HG03095 (cell line): ENCODE data around the gene TMPRSS4.
"Not testable (repeated sequence)": the region's sequence is repeated elsewhere in the genome, so short reads cannot be mapped to it uniquely, and the experiment has no call there.

Experiments used
- ATAC-seq: cut with Tn5 transposase; IDR thresholded peaks from one replicate; pipeline ENCODE4 v1.9.1; 2021; ENCODE audit warnings: moderate library complexity; ENCODE audit not compliant: unreplicated experiment

TMPRSS4 gene

DNA sequence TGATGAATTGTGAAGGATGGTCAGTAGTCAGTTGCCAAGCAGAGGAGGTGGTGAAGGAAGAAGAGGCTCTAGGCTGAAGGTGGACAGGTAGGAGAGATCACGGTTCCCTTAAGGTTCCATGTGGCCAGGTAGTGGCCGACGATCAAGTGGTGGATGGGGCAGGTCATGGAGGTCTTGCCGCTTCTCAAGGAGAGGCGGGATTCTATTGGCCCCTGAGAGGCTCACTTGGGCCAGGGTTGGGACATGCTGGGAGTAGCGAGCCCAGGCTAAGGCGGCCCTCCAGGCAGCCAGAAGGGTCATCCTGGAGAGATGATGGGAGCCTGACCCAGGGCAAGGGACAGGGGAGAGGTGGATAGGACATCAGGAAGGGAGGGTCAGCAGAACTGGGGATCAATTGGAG, 20.9 kb upstream of the TMPRSS4 start:
- ATAC-seq, result no peak

GRCh38 chr11:118056806-118057205, 20.1 kb upstream of the TMPRSS4 start:
- ATAC-seq, result no peak

GRCh38 chr11:118057251-118058145, 19.4 kb upstream of the TMPRSS4 start:
- ATAC-seq, result no peak

GRCh38 chr11:118058311-118059245, 18.3 kb upstream of the TMPRSS4 start:
- ATAC-seq, result no peak

- ATAC-seq, result no peak
These were observed 17.5 kb upstream of the TMPRSS4 start for GRCh38 chr11:118059246-118059940.

DNA sequence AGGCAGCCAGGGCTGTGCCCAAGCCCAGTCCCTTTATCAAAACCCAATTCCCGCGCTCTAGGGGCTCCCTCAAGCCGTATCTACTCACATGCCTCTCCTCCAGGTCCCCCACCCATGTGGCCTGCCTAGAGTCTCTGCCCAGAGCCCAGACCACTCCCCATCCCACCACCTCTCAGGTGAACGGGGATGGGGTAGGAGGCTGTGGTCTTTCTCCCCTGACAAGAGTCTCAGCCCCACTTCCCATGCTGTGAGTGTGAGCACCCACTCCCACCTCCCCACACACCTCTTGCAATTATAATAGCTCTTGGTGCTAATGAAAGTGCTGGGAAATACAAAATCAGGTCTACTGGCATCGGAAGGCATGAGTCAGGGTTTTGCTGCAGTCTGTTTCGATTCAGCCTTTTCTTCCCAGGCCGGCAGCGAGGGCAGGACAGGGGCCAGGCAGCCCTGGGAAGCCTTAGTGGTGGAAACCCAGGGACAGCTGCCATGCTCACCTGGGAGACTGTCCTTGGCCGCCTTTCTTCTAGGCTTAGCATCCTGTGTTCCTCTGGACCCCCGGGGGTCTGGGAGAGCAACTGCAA, 16.7 kb upstream of the TMPRSS4 start:
- ATAC-seq, result no peak

- ATAC-seq, result no peak
These were observed 16.0 kb upstream of the TMPRSS4 start for GRCh38 chr11:118060869-118061268.

DNA sequence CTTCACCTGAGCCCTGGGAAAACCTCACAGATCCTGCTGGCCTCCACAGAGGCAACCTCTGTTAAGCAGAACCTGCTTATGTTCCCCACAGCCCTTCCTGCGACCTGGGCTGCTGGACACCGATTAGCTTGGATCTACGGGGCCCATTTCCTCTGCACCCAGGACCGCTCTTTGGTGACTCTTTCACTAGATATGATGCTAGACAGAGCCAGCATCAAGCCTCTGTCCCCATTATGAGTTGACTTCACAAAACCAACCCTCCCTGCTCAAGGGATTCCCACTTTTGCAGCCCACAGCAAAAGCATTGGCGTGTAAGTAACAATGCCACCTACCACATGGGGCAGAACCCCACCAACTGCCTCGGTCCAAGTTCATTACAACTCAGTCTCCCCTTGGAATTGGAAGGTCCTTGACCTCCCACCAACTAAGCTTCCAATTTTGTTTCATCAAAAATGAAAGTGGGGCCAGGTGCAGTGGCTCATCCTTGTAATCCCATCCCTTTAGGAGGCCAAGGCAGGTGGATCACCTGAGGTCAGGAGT, 15.2 kb upstream of the TMPRSS4 start:
- ATAC-seq, result no peak

- ATAC-seq, result not testable (repeated sequence)
These were observed 14.7 kb upstream of the TMPRSS4 start for GRCh38 chr11:118062181-118062580.

DNA sequence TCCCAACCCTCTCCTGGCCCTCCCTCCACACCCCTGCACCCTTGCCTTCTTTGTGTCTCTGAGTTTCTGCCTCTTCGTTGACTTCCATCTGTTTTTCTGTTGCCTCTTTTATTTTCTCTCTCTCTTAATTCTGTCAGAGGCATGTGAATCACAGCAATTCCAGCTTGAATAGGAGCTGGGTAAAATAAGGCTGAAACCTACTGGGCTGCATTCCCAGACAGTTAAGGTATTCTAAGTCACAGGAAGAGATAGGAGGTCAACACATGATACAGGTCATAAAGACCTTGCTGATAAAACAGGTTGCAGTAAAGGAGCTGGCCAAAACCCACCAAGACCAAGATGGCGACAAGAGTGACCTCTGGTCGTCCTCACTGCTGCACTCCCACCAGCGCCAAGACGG, 14.2 kb upstream of the TMPRSS4 start:
- ATAC-seq, result not testable (repeated sequence)

GRCh38 chr11:118064956-118065355, 11.9 kb upstream of the TMPRSS4 start:
- no peak for ATAC-seq

GRCh38 chr11:118065384-118065783, 11.5 kb upstream of the TMPRSS4 start:
- no peak for ATAC-seq

DNA sequence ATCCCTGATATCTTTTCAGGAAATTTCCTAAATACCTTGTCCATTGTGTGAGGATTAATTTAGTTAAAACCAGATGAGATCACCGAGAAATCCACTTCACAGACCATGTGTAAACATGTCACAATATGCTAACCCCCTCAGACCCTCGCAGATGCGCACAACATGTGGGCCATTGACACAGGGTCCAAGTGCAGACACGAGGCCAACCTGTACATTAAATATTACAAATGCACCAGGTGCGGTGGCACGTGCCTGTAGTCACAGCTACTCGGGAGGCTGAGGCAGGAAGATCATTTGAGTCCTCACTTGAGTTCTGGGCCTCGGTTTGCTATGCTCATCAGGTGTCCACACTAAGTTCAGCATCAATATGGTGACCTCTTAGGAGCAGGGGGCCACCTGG, 9.9 kb upstream of the TMPRSS4 start:
- no peak for ATAC-seq

GRCh38 chr11:118068206-118068944, 8.5 kb upstream of the TMPRSS4 start:
- ATAC-seq, result no peak

DNA sequence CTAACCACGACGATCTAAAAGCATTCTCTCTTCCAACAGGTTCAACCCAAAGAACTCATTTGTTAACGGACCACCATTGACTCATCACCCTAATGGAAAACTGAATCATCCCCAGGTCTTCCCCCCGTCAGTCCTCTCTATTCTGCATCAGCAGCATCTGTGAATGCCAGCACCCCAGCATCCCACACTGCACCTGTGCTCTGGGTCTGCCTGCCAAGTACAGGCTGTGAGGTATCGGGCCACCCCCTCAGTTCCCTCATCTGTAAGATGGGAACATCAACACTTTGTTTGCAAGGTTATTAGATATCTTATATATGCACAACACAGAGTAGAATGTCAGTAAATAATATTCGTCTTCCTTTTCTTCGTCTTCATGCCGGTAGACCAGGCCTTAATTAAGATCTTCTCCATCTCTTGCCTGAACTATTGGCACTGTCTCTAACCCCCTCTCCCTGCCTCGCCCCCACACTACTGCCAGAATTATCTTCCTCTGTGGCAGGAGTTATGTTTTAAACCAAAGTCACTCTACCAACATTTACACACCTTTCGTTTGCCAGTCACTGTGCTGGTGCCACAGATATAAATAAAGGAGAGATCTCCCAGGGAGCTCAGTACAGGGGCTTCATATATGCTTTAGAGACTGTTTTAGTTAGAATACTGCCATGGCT, 7.8 kb upstream of the TMPRSS4 start:
- ATAC-seq, result no peak

DNA sequence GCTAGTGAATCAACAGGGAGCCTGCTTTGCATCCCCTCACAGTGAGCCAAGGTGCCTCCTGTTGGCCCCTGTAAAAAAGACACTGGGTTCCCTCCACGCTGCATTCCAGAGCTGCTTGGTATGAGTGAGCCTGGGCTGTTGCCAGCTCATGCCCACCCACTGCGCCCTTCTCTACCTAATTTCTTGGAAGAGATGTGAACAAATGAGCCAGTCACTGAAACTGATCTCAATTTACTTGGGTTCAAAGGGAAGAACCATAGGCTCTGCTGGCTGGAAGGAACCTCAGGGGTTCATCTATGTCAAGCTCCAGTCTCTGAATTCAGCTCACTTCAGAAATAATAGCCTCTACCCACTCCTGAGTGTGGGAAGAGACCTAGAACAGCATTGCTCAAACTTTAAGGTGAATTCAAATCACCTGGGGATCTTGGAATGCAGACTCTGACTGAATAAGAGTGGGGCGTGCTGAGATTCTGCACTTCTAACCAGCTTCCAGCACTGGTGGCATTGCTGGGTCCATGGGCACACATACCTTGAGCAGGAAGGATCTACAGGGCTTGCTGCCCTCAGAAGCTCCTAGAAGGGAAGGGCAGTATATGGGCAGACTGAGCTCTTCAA, 5.4 kb upstream of the TMPRSS4 start:
- ATAC-seq, result no peak

DNA sequence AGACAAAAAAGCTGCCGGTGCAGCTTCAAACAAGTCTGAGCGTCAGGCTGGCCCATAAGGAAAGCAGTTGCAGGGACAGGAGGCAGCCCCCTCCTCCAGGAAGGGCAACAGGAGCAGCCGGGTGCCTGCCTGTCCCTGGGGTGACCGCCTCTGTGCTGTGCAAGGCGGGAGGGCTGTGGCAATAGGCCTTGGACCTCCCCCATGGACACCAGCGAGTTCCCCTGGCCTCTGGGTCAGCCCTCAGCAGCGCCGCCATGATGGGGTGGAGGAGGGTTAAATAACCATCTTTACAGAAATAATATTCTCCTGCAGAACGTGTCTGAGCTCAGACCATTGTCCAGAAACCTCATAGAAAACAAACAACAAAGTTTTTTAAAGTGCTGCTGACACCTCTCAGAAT, 3.3 kb upstream of the TMPRSS4 start:
- ATAC-seq, result no peak

- ATAC-seq, result no peak
These were observed 2.7 kb upstream of the TMPRSS4 start for GRCh38 chr11:118074091-118074685.
